Stimulated activated naive CD8-positive, alpha-beta T cell treated with anti-CD3 and anti-CD28 coated beads, Interleukin-15, Interleukin-2, amounts not matched to agents 100 U/mL and 50 U/mL, for 24 hours (primary cell): Measurements from ENCODE around the gene RTP3.
A peak's percentile ranks its signal among the peaks of the same experiment; 100 is the strongest.

Experiments used
- ATAC-seq: fragments of 150-1000 bp; cut with Tn5 transposase; one replicate; pipeline ENCODE4 v1.10.0; 2021
- DNase-seq: peaks from one replicate; pipeline ENCODE4 v3.0.0; 2021

Gene RTP3

GRCh38 chr3:46497556-46498265 is at the start of gene RTP3:
TSS of gene RTP3 (plus strand) at chr3:46497976. CDS start at chr3:46498063, 87 bp downstream.
- no peak for ATAC-seq
- no peak for DNase-seq

- no peak for DNase-seq
- no peak for ATAC-seq
These were observed 49.1 kb upstream of the RTP3 start for GRCh38 chr3:46448721-46449120.

- DNase-seq = peak; percentile 12
- ATAC-seq = no peak
These were observed 47.8 kb upstream of the RTP3 start for GRCh38 chr3:46449755-46450552.

- ATAC-seq (no peak), DNase-seq (no peak)
These were observed 44.1 kb upstream of the RTP3 start for GRCh38 chr3:46453526-46454208.

- ATAC-seq (no peak), DNase-seq (no peak)
These were observed 43.6 kb upstream of the RTP3 start for GRCh38 chr3:46454209-46454595.

- ATAC-seq (no peak), DNase-seq (no peak)
These were observed 43.2 kb upstream of the RTP3 start for GRCh38 chr3:46454606-46455005.

- DNase-seq (no peak), ATAC-seq (no peak)
These were observed 42.3 kb upstream of the RTP3 start for GRCh38 chr3:46455231-46456115.

- ATAC-seq = no peak
- DNase-seq = no peak
These were observed 41.7 kb upstream of the RTP3 start for GRCh38 chr3:46456118-46456517.

- DNase-seq (no peak), ATAC-seq (no peak)
These were observed 37.7 kb upstream of the RTP3 start for GRCh38 chr3:46460051-46460450.

GRCh38 chr3:46462111-46462510 is 35.7 kb upstream of the RTP3 start:
- DNase-seq = no peak
- no peak for ATAC-seq

GRCh38 chr3:46462511-46462910 is 35.3 kb upstream of the RTP3 start:
- no peak for ATAC-seq
- no peak for DNase-seq

GRCh38 chr3:46463120-46463867 is 34.5 kb upstream of the RTP3 start:
- ATAC-seq = no peak
- DNase-seq = no peak

- DNase-seq (no peak), ATAC-seq (no peak)
These were observed 33.9 kb upstream of the RTP3 start for GRCh38 chr3:46463868-46464241.

GRCh38 chr3:46464326-46465195 is 33.2 kb upstream of the RTP3 start, which contains the start of gene LTF:
TSS of gene LTF (minus strand) at chr3:46464905. CDS start at chr3:46464867, 38 bp downstream.
- ATAC-seq = no peak

GRCh38 chr3:46465196-46465520 is 32.6 kb upstream of the RTP3 start:
- DNase-seq = no peak
- ATAC-seq = no peak

More at GRCh38 chr3:46464326-46465195, 33.2 kb upstream of the RTP3 start, which contains the start of gene LTF:
- no peak for DNase-seq

- DNase-seq = no peak
- ATAC-seq = no peak
These were observed 31.5 kb upstream of the RTP3 start for GRCh38 chr3:46466273-46466672.

- no peak for DNase-seq
- ATAC-seq = no peak
These were observed 30.8 kb upstream of the RTP3 start for GRCh38 chr3:46466871-46467403.

- DNase-seq = no peak
- no peak for ATAC-seq
These were observed 30.2 kb upstream of the RTP3 start for GRCh38 chr3:46467562-46467961.

GRCh38 chr3:46468753-46469600 is 28.8 kb upstream of the RTP3 start:
- no peak for DNase-seq

More at GRCh38 chr3:46468753-46469600, 28.8 kb upstream of the RTP3 start:
- ATAC-seq = no peak
